NCI-H774 (cell line): ENCODE results near the gene PTPN3.

ENCODE experiments used
- DNase-seq: peaks from one replicate; lab custom pipeline; 2025; lab: John Stamatoyannopoulos, UW

PTPN3 gene

GRCh38 chr9:109454041-109454440 is 44.1 kb downstream of the PTPN3 start:
- no peak for DNase-seq

GRCh38 chr9:109453210-109453842 is 44.8 kb downstream of the PTPN3 start:
- no peak for DNase-seq

GRCh38 chr9:109452761-109453160 is 45.3 kb downstream of the PTPN3 start:
- no peak for DNase-seq

GRCh38 chr9:109451311-109452025 is 46.6 kb downstream of the PTPN3 start:
- no peak for DNase-seq

- DNase-seq, result no peak
Observed at GRCh38 chr9:109450346-109450745, 47.8 kb downstream of the PTPN3 start.

- DNase-seq, result no peak
Observed at GRCh38 chr9:109449036-109449798, 48.9 kb downstream of the PTPN3 start.

- no peak for DNase-seq
Observed at GRCh38 chr9:109448223-109448622, 49.9 kb downstream of the PTPN3 start.

GRCh38 chr9:109447329-109448076 is 50.6 kb downstream of the PTPN3 start:
- DNase-seq, result no peak

GRCh38 chr9:109444771-109445320 is 53.3 kb downstream of the PTPN3 start:
- DNase-seq, result no peak

- DNase-seq, result no peak
Observed at GRCh38 chr9:109442716-109443115, 55.4 kb downstream of the PTPN3 start.

- DNase-seq, result no peak
Observed at GRCh38 chr9:109441296-109441695, 56.8 kb downstream of the PTPN3 start.

GRCh38 chr9:109440797-109441287 is 57.3 kb downstream of the PTPN3 start:
- DNase-seq, result peak; percentile 56

- DNase-seq, result no peak
Observed at GRCh38 chr9:109440117-109440515, 58.0 kb downstream of the PTPN3 start.

GRCh38 chr9:109439378-109440116 is 58.6 kb downstream of the PTPN3 start:
- DNase-seq, result no peak

GRCh38 chr9:109437286-109437685 is 60.8 kb downstream of the PTPN3 start:
- no peak for DNase-seq

- DNase-seq, result no peak
Observed at GRCh38 chr9:109436071-109436470, 62.0 kb downstream of the PTPN3 start.

- no peak for DNase-seq
Observed at GRCh38 chr9:109433476-109433875, 64.6 kb downstream of the PTPN3 start.

- DNase-seq, result no peak
Observed at GRCh38 chr9:109430231-109430630, 67.9 kb downstream of the PTPN3 start.

- DNase-seq, result no peak
Observed at GRCh38 chr9:109428854-109429253, 69.3 kb downstream of the PTPN3 start.

- DNase-seq, result no peak
Observed at GRCh38 chr9:109427886-109428285, 70.2 kb downstream of the PTPN3 start.
